HepG2 (cell line): ENCODE results near the gene CAMTA1. TPM values are rescaled to one million over a fixed set of nuclear protein-coding genes. Genes with fewer than 3 reads are reported as not detected.

Experiments used
- ATAC-seq: fragments of 200-7000 bp; cut with Tn5 transposase; 3 replicates; pipeline ENCODE4 v1.9.1; 2020; ENCODE audit warnings: mild to moderate bottlenecking, moderate library complexity
- BruUV-seq: library from RNA; stranded (reverse); fragments of 400-500 nt; replicated peaks from 2 replicates; lab custom pipeline; 2021; lab: Mats Ljungman, UMichigan
- CTCF ChIA-PET: fragments of 300-600 bp; formaldehyde crosslinking; extraction: SDS; loops from one replicate; lab custom pipeline; 2021; ENCODE audit warnings: low total read pairs, inconsistent platforms, low intra/inter-chr PET ratio; lab: Yijun Ruan, JAX
- POLR2A ChIA-PET: fragments of 350-600 bp; sonication (Branson Sonifier 250); formaldehyde crosslinking; loops from one replicate; lab custom pipeline; 2020; ENCODE audit warnings: antibody characterized with exemption, inconsistent platforms; lab: Yijun Ruan, JAX
- DNase-seq: peaks from one replicate; pipeline ENCODE4 v3.0.0-alpha.2; 2015; ENCODE audit warnings: low spot score
- FAIRE-seq: peaks from 3 replicates; lab custom pipeline; 2011; peaks lifted over from hg19 to GRCh38; lab: Jason Lieb, UNC
- H2AFZ ChIP-seq: one replicate; pipeline ENCODE4 v1.6.1; 2011; ENCODE audit warnings: low read length, inconsistent platforms
- H3K27ac ChIP-seq: fragments of 300-600 bp; 3 replicates; pipeline ENCODE4 v1.8.0; 2011; ENCODE audit warnings: mixed run types, mild to moderate bottlenecking, mixed read lengths, low read length, inconsistent platforms; ENCODE audit not compliant: insufficient read depth; ENCODE audit errors: extremely low read length
- H3K27me3 ChIP-seq, 2 experiments: fragments of 200-600 bp in 1 of 2; 2 replicates in 1 of 2; 3 replicates in 1 of 2; pipeline versions ENCODE4 v1.6.0 to v1.8.0; 2011; ENCODE audit warnings: low read length in 2 of 2, mild to moderate bottlenecking in 2 of 2, moderate library complexity in 2 of 2, inconsistent platforms in 1 of 2; ENCODE audit not compliant: insufficient read depth in 2 of 2, control insufficient read depth in 1 of 2
- H3K36me3 ChIP-seq, 2 experiments: fragments of 200-600 bp in 1 of 2; replicated peaks in 1 of 2; 2 replicates in 1 of 2; 3 replicates in 1 of 2; pipeline versions ENCODE4 v1.5.1 to v1.8.0; 2011; ENCODE audit warnings: low read length in 2 of 2, inconsistent platforms in 1 of 2; ENCODE audit not compliant: insufficient read depth in 2 of 2, control insufficient read depth in 1 of 2
- H3K4me1 ChIP-seq: 2 replicates; pipeline ENCODE4 v1.5.1; 2012; ENCODE audit warnings: low read length, inconsistent platforms; ENCODE audit not compliant: insufficient read depth
- H3K4me2 ChIP-seq: 2 replicates; pipeline ENCODE4 v1.6.0; 2011; ENCODE audit warnings: low read depth, low read length, inconsistent platforms
- H3K4me3 ChIP-seq, 3 experiments: fragments of 200-600 bp in 1 of 3; sonication (generic), shearing (Covaris generic) in 1 of 3; replicated peaks in 1 of 3; 2 replicates each; pipeline ENCODE4 v1.5.1; 2011 to 2016; ENCODE audit warnings: low read length in 3 of 3, inconsistent platforms in 2 of 3, low read depth in 2 of 3, mild to moderate bottlenecking in 2 of 3, control low read depth in 1 of 3, mixed read lengths in 1 of 3; ENCODE audit not compliant: insufficient read depth in 1 of 3
- H3K79me2 ChIP-seq: one replicate; pipeline ENCODE4 v1.6.1; 2011; ENCODE audit warnings: low read length, inconsistent platforms; ENCODE audit not compliant: insufficient read depth
- H3K9ac ChIP-seq: 2 replicates; pipeline ENCODE4 v1.6.0; 2011; ENCODE audit warnings: mild to moderate bottlenecking, low read depth, low read length, inconsistent platforms; ENCODE audit not compliant: insufficient read depth
- H3K9me3 ChIP-seq: 2 replicates; pipeline ENCODE4 v1.5.1; 2012; ENCODE audit warnings: mild to moderate bottlenecking, low read length
- H4K20me1 ChIP-seq: 2 replicates; pipeline ENCODE4 v1.6.0; 2011; ENCODE audit warnings: inconsistent platforms, mild to moderate bottlenecking, low read length, moderate library complexity; ENCODE audit not compliant: insufficient read depth
- BCL6 ChIP-seq: IDR thresholded peaks from 2 replicates; pipeline ENCODE4 v1.6.1; 2016; ENCODE audit warnings: missing genetic modification reagents, missing compliant biosample characterization
- DMTF1 ChIP-seq: sonication (generic); formaldehyde crosslinking; IDR thresholded peaks from 2 replicates; pipeline ENCODE4 v1.4.0; 2020; ENCODE audit warnings: mild to moderate bottlenecking, missing genetic modification reagents
- HNRNPH1 ChIP-seq: fragments of 200-400 bp; formaldehyde crosslinking; optimal IDR thresholded peaks from 2 replicates; pipeline ENCODE3; 2017; ENCODE audit warnings: mild to moderate bottlenecking, low read depth, low read length
- KAT2B ChIP-seq: fragments of 150-350 bp; IDR thresholded peaks from 2 replicates; pipeline ENCODE4 v1.6.1; 2014; ENCODE audit warnings: low read depth, low read length, borderline replicate concordance
- KLF13 ChIP-seq: sonication (generic); formaldehyde crosslinking; IDR thresholded peaks from 2 replicates; pipeline ENCODE4 v1.4.0; 2020; ENCODE audit warnings: mild to moderate bottlenecking, missing genetic modification reagents
- KMT2A ChIP-seq: sonication (generic); formaldehyde crosslinking; IDR thresholded peaks from 2 replicates; pipeline ENCODE4 v1.4.0; 2020; ENCODE audit warnings: missing genetic modification reagents
- MZF1 ChIP-seq: sonication (generic); formaldehyde crosslinking; IDR thresholded peaks from 2 replicates; pipeline ENCODE4 v1.8.1; 2023; ENCODE audit warnings: mild to moderate bottlenecking, missing genetic modification reagents, borderline replicate concordance
- NONO ChIP-seq, 2 experiments: fragments of 450-650 bp in 1 of 2; sonication (generic) in 1 of 2; formaldehyde crosslinking in 1 of 2; IDR thresholded peaks in 1 of 2; conservative IDR thresholded peaks in 1 of 2; 2 replicates each; pipeline versions ENCODE4 v1.6.1 to v1.8.0; 2017 to 2022; ENCODE audit warnings: mild to moderate bottlenecking in 1 of 2, missing genetic modification reagents in 1 of 2, moderate library complexity in 1 of 2
- POGK ChIP-seq: sonication (generic); formaldehyde crosslinking; conservative IDR thresholded peaks from 2 replicates; pipeline ENCODE4 v1.8.0; 2022; ENCODE audit warnings: mild to moderate bottlenecking, moderate library complexity, missing genetic modification reagents
- SIX1 ChIP-seq: sonication (generic); formaldehyde crosslinking; IDR thresholded peaks from 2 replicates; pipeline ENCODE4 v1.4.0; 2020; ENCODE audit warnings: missing genetic modification reagents, borderline replicate concordance
- TBL1XR1 ChIP-seq: fragments of 150-350 bp; IDR thresholded peaks from 2 replicates; pipeline ENCODE4 v1.6.1; 2014; ENCODE audit warnings: borderline replicate concordance, low read length; ENCODE audit not compliant: partially characterized antibody
- TIGD3 ChIP-seq: sonication (generic); formaldehyde crosslinking; IDR thresholded peaks from 2 replicates; pipeline ENCODE4 v1.5.1; 2020; ENCODE audit warnings: mild to moderate bottlenecking, missing genetic modification reagents, borderline replicate concordance
- ZNF17 ChIP-seq: sonication (generic); formaldehyde crosslinking; IDR thresholded peaks from 2 replicates; pipeline ENCODE4 v1.5.0; 2020; ENCODE audit warnings: mild to moderate bottlenecking, missing genetic modification reagents
- ZNF44 ChIP-seq: sonication (generic); formaldehyde crosslinking; IDR thresholded peaks from 2 replicates; pipeline ENCODE4 v1.5.1; 2020; ENCODE audit warnings: mild to moderate bottlenecking, missing genetic modification reagents
- ZNF619 ChIP-seq: sonication (generic); formaldehyde crosslinking; IDR thresholded peaks from 2 replicates; pipeline ENCODE4 v1.4.0; 2020; ENCODE audit warnings: mild to moderate bottlenecking, missing genetic modification reagents
- ZNF724P ChIP-seq: sonication (generic); formaldehyde crosslinking; IDR thresholded peaks from 2 replicates; pipeline ENCODE4 v1.8.0; 2022; ENCODE audit warnings: missing genetic modification reagents, borderline replicate concordance
- ZNF740 ChIP-seq: sonication (generic); formaldehyde crosslinking; IDR thresholded peaks from 2 replicates; pipeline ENCODE4 v1.4.0; 2020; ENCODE audit warnings: missing genetic modification reagents
- ZSCAN29 ChIP-seq: sonication (generic); formaldehyde crosslinking; conservative IDR thresholded peaks from 2 replicates; pipeline ENCODE4 v1.4.0; 2020; ENCODE audit warnings: mild to moderate bottlenecking, missing genetic modification reagents
- WGBS: methylation state at CpG from one replicate; pipeline ENCODE4 v1.1.6; 2017; ENCODE audit warnings: low lambda C conversion rate; 5-methylcytosine and 5-hydroxymethylcytosine counted together
- in situ Hi-C: cut with HindIII; loops from 2 replicates; pipeline ENCODE4 v1.10.0; 2017; ENCODE audit warnings: low pct_unique_long_range_greater_than_20kb; ENCODE audit not compliant: extremely low pct_ligation_motif_present
- intact Hi-C: fragments of 100-400 bp; cut with micrococcal nuclease; formaldehyde crosslinking; loops from one replicate; pipeline ENCODE4 v1.10.0; 2022; ENCODE audit not compliant: unreplicated experiment
- polyA plus RNA-seq, 8 experiments: library from polyadenylated mRNA; depleted of rRNA in 3 of 8; stranded (reverse) in 7 of 8; unstranded in 1 of 8; fragments of >200 nt; fragmentation: Illumina TruSeq in 4 of 8; extraction: Trizol in 4 of 8; gene quantifications; 2 replicates each; pipeline versions ENCODE4 v1.2.1 to v1.2.3, GENCODE V29; 2011 to 2016; ENCODE audit warnings: low read depth in 4 of 8, missing spikeins in 1 of 8, mixed read lengths in 1 of 8; ENCODE audit not compliant: insufficient read depth in 1 of 8
- total RNA-seq, 5 experiments: library from RNA; depleted of rRNA; stranded (reverse); fragments of >200 nt; fragmentation: Illumina TruSeq; extraction: Trizol; gene quantifications; 2 replicates each; pipeline ENCODE4 v1.2.3, GENCODE V29; 2016; ENCODE audit warnings: low read depth in 1 of 5

CAMTA1 gene
- total and polyA plus RNA-seq, 2 of the 13 experiments (the other 11 are each of a cell fraction or from before 2014, with no cell fraction given), result 25.0 to 36.4 TPM

GRCh38 chr1:7517611-7518330, 732.5 kb downstream of the CAMTA1 start (continued):
- no peak for TF ChIP-seq ZNF740 (CRISPR knock-in tag)
- TF ChIP-seq POGK (CRISPR knock-in tag), result no peak
- TF ChIP-seq SIX1 (CRISPR knock-in tag), result no peak
- TF ChIP-seq BCL6, result no peak
- no peak for TF ChIP-seq ZNF44 (CRISPR knock-in tag)
- TF ChIP-seq KLF13 (CRISPR knock-in tag), result no peak

- WGBS, result 40% methylated on average over 1 of the region's 8 CpGs
- H3K27ac ChIP-seq, result no peak overlapping the region
- no peak overlapping the region for H2AFZ ChIP-seq
- DNase-seq (no peak), FAIRE-seq (no peak), ATAC-seq (no peak)
- in situ Hi-C loops (no loop called here), intact Hi-C loops (no loop called here)
- no peak overlapping the region for H3K9ac ChIP-seq
- H3K4me3 ChIP-seq, result no peak overlapping the region
- no peaks in the 10 kb centered on the region for H3K4me1 ChIP-seq
- no peaks in the 10 kb centered on the region for H3K36me3 ChIP-seq
- H3K9me3 ChIP-seq, result no peaks in the 10 kb centered on the region
- ChIA-PET POLR2A (no interaction called here), CTCF (no interaction called here)
- H3K27me3 ChIP-seq, result peaks cover 4 to 12% of the 10 kb centered on the region in 2 experiments; a peak in 3 of 5 replicates
- no TSS peak for BruUV-seq
- no peaks in the 10 kb centered on the region for H4K20me1 ChIP-seq
- no peaks in the 10 kb centered on the region for H3K79me2 ChIP-seq
- H3K4me2 ChIP-seq, result no peak overlapping the region
- TF ChIP-seq KMT2A (CRISPR knock-in tag) (no peak), ZNF17 (CRISPR knock-in tag) (no peak), DMTF1 (CRISPR knock-in tag) (no peak), ZNF619 (CRISPR knock-in tag) (no peak), TIGD3 (CRISPR knock-in tag) (no peak), ZNF724P (CRISPR knock-in tag) (no peak), MZF1 (CRISPR knock-in tag) (no peak), HNRNPH1 (no peak), ZSCAN29 (no peak), TBL1XR1 (no peak), NONO (IDR thresholded peaks at IDR 0.05) (no peak), NONO (CRISPR knock-in tag; conservative IDR thresholded peaks at IDR 0.05) (no peak), KAT2B (no peak)
Observed at GRCh38 chr1:7518411-7518810, 733.2 kb downstream of the CAMTA1 start.
